H1 (cell line): ENCODE results near the gene FADS2. TPM values are rescaled to one million over a fixed set of nuclear protein-coding genes. Genes with fewer than 3 reads are reported as not detected.

Source experiments
- CTCF ChIA-PET: fragments of 300-600 bp; sonication (Branson Sonifier 250); formaldehyde crosslinking; loops from one replicate; lab custom pipeline; 2021; ENCODE audit not compliant: partially characterized antibody; lab: Charles Lee
- POLR2A ChIA-PET: fragments of 300-600 bp; sonication (Branson Sonifier 250); formaldehyde crosslinking; loops from one replicate; lab custom pipeline; 2021; ENCODE audit warnings: inconsistent platforms; ENCODE audit not compliant: partially characterized antibody; lab: Charles Lee
- DNase-seq, 2 experiments: peaks; one replicate each; pipeline versions ENCODE4 v3.0.0 to v3.0.0-alpha.2; 2010 to 2022; ENCODE audit warnings: low spot score in 2 of 2, low read depth in 1 of 2, mixed read lengths in 1 of 2
- FAIRE-seq: peaks from 2 replicates; lab custom pipeline; 2011; peaks lifted over from hg19 to GRCh38; lab: Jason Lieb, UNC
- H2AFZ ChIP-seq: 2 replicates; pipeline ENCODE4 v1.8.1; 2012; ENCODE audit warnings: low read length, inconsistent platforms
- H2AK5ac ChIP-seq: 2 replicates; pipeline ENCODE4 v1.6.1; 2013; ENCODE audit warnings: low read depth, low read length
- H2BK120ac ChIP-seq: replicated peaks from 2 replicates; pipeline ENCODE3; 2013; ENCODE audit warnings: low read depth, low read length, inconsistent platforms
- H2BK12ac ChIP-seq: 2 replicates; pipeline ENCODE4 v1.6.1; 2013; ENCODE audit warnings: low read depth, low read length
- H2BK15ac ChIP-seq: 2 replicates; pipeline ENCODE4 v1.6.1; 2013; ENCODE audit warnings: low read length
- H2BK20ac ChIP-seq: 2 replicates; pipeline ENCODE4 v1.6.1; 2013; ENCODE audit warnings: low read length
- H2BK5ac ChIP-seq: 2 replicates; pipeline ENCODE4 v1.6.1; 2013; ENCODE audit warnings: low read depth, low read length
- H3K14ac ChIP-seq: 2 replicates; pipeline ENCODE4 v1.6.1; 2013; ENCODE audit warnings: inconsistent platforms; ENCODE audit not compliant: insufficient read length
- H3K18ac ChIP-seq: 2 replicates; pipeline ENCODE4 v1.6.1; 2013; ENCODE audit warnings: low read length; ENCODE audit errors: extremely low read depth
- H3K23ac ChIP-seq: 2 replicates; pipeline ENCODE4 v1.6.1; 2013; ENCODE audit warnings: inconsistent platforms; ENCODE audit not compliant: insufficient read length
- H3K23me2 ChIP-seq: 2 replicates; pipeline ENCODE4 v1.6.1; 2013; ENCODE audit warnings: low read depth, low read length
- H3K27ac ChIP-seq: 2 replicates; pipeline ENCODE4 v1.6.1; 2011; ENCODE audit warnings: low read depth, low read length, inconsistent platforms
- H3K27me3 ChIP-seq, 4 experiments: replicated peaks in 1 of 4; 1 replicate in 1 of 4; 2 replicates in 3 of 4; pipeline versions ENCODE4 v1.6.1 to v1.8.1; 2011 to 2013; ENCODE audit warnings: low read length in 3 of 4, mild to moderate bottlenecking in 3 of 4, inconsistent platforms in 2 of 4, mixed read lengths in 2 of 4, moderate library complexity in 1 of 4; ENCODE audit not compliant: control insufficient read depth in 3 of 4, insufficient read depth in 3 of 4; ENCODE audit errors: extremely low read depth in 1 of 4
- H3K36me3 ChIP-seq, 4 experiments: 2 replicates each; pipeline versions ENCODE4 v1.6.1 to v1.8.1; 2011 to 2013; ENCODE audit warnings: mild to moderate bottlenecking in 4 of 4, low read length in 3 of 4, moderate library complexity in 2 of 4, control low read depth in 1 of 4, inconsistent platforms in 1 of 4; ENCODE audit not compliant: insufficient read depth in 4 of 4, control insufficient read depth in 2 of 4
- H3K4ac ChIP-seq: replicated peaks from 2 replicates; pipeline ENCODE3; 2013; ENCODE audit warnings: low read length, low read depth, mixed read lengths, inconsistent platforms; ENCODE audit not compliant: insufficient read length
- H3K4me1 ChIP-seq, 4 experiments: replicated peaks in 1 of 4; 1 replicate in 1 of 4; 2 replicates in 3 of 4; pipeline versions ENCODE4 v1.6.1 to v1.8.1; 2011 to 2013; ENCODE audit warnings: low read length in 3 of 4, inconsistent platforms in 2 of 4, mixed read lengths in 1 of 4; ENCODE audit not compliant: insufficient read depth in 4 of 4, control insufficient read depth in 3 of 4
- H3K4me2 ChIP-seq, 2 experiments: 2 replicates each; pipeline versions ENCODE4 v1.6.1 to v1.8.1; 2011 to 2013; ENCODE audit warnings: low read depth in 2 of 2, low read length in 2 of 2, control low read depth in 1 of 2, inconsistent platforms in 1 of 2, mild to moderate bottlenecking in 1 of 2; ENCODE audit not compliant: insufficient read depth in 1 of 2
- H3K4me3 ChIP-seq, 4 experiments: fragments of 200-600, 300-600 bp in 1 of 4; sonication (generic), shearing (Covaris generic), sonication (Bioruptor Twin) in 1 of 4; 2 replicates each; pipeline versions ENCODE4 v1.5.1 to v1.8.1; 2011 to 2016; ENCODE audit warnings: low read length in 4 of 4, low read depth in 3 of 4, control low read depth in 2 of 4, inconsistent platforms in 2 of 4, mild to moderate bottlenecking in 2 of 4, mixed read lengths in 1 of 4, moderate library complexity in 1 of 4; ENCODE audit not compliant: insufficient read depth in 2 of 4; ENCODE audit errors: extremely low read depth in 1 of 4
- H3K56ac ChIP-seq: replicated peaks from 2 replicates; pipeline ENCODE3; 2013; ENCODE audit warnings: low read depth, mild to moderate bottlenecking, mixed read lengths, low read length, inconsistent platforms; ENCODE audit not compliant: insufficient read length
- H3K79me1 ChIP-seq: 2 replicates; pipeline ENCODE4 v1.6.1; 2013; ENCODE audit warnings: low read depth, low read length, control low read depth
- H3K79me2 ChIP-seq, 2 experiments: 2 replicates each; pipeline versions ENCODE4 v1.6.1 to v1.8.1; 2012 to 2013; ENCODE audit warnings: low read length in 2 of 2, mild to moderate bottlenecking in 2 of 2, inconsistent platforms in 1 of 2; ENCODE audit not compliant: insufficient read depth in 2 of 2, control insufficient read depth in 1 of 2
- H3K9ac ChIP-seq, 4 experiments: replicated peaks in 1 of 4; 1 replicate in 1 of 4; 2 replicates in 3 of 4; pipeline versions ENCODE4 v1.6.1 to v1.8.1; 2011 to 2013; ENCODE audit warnings: low read depth in 3 of 4, low read length in 3 of 4, control low read depth in 2 of 4, mild to moderate bottlenecking in 2 of 4, moderate library complexity in 2 of 4, inconsistent platforms in 1 of 4; ENCODE audit errors: extremely low read depth in 1 of 4
- H3K9me3 ChIP-seq, 2 experiments: 2 replicates each; pipeline versions ENCODE4 v1.6.1 to v1.8.1; 2012 to 2013; ENCODE audit warnings: mild to moderate bottlenecking in 2 of 2, moderate library complexity in 2 of 2, control low read depth in 1 of 2, inconsistent platforms in 1 of 2, low read depth in 1 of 2, low read length in 1 of 2, mixed read lengths in 1 of 2; ENCODE audit not compliant: insufficient read depth in 2 of 2
- H4K20me1 ChIP-seq, 2 experiments: replicated peaks in 1 of 2; 2 replicates each; pipeline versions ENCODE3 to v1.8.1; 2011 to 2013; ENCODE audit warnings: inconsistent platforms in 2 of 2, low read length in 2 of 2, mild to moderate bottlenecking in 1 of 2; ENCODE audit not compliant: insufficient read depth in 2 of 2, control insufficient read depth in 1 of 2
- H4K5ac ChIP-seq: 2 replicates; pipeline ENCODE4 v1.6.1; 2013; ENCODE audit warnings: low read length, low read depth, mixed read lengths, inconsistent platforms; ENCODE audit not compliant: insufficient read length
- H4K8ac ChIP-seq: 2 replicates; pipeline ENCODE4 v1.8.0; 2013; ENCODE audit warnings: mild to moderate bottlenecking, moderate library complexity, low read length, inconsistent platforms; ENCODE audit not compliant: insufficient read depth; ENCODE audit errors: extremely low read depth
- H4K91ac ChIP-seq: replicated peaks from 2 replicates; pipeline ENCODE3; 2013; ENCODE audit warnings: low read length, mixed read lengths, inconsistent platforms; ENCODE audit not compliant: insufficient read length
- BCL11A ChIP-seq, 2 experiments: IDR thresholded peaks; one replicate each; pipeline ENCODE4 v1.6.1; 2011; ENCODE audit warnings: low read depth in 2 of 2, low read length in 2 of 2, mild to moderate bottlenecking in 2 of 2
- CEBPB ChIP-seq: IDR thresholded peaks from 2 replicates; pipeline ENCODE4 v1.6.1; 2012; ENCODE audit warnings: low read depth, low read length
- EGR1 ChIP-seq: IDR thresholded peaks from 2 replicates; pipeline ENCODE4 v1.6.1; 2011; ENCODE audit warnings: low read depth, low read length, borderline replicate concordance
- GABPA ChIP-seq: IDR thresholded peaks from 2 replicates; pipeline ENCODE4 v1.6.1; 2011; ENCODE audit warnings: mild to moderate bottlenecking, low read length, moderate library complexity, borderline replicate concordance; ENCODE audit not compliant: insufficient read depth
- NANOG ChIP-seq: IDR thresholded peaks from 2 replicates; pipeline ENCODE4 v1.6.1; 2011; ENCODE audit warnings: low read length, low read depth, mild to moderate bottlenecking, inconsistent platforms; ENCODE audit not compliant: insufficient read depth, poor library complexity, severe bottlenecking
- POLR2AphosphoS5 ChIP-seq: IDR thresholded peaks from 2 replicates; pipeline ENCODE4 v1.6.1; 2011; ENCODE audit warnings: low read depth, low read length
- RFX5 ChIP-seq: IDR thresholded peaks from 2 replicates; pipeline ENCODE4 v1.6.1; 2011; ENCODE audit warnings: low read depth, low read length, improper control_type of control experiment, borderline replicate concordance
- SUZ12 ChIP-seq: fragments of 200-600 bp; sonication (generic); IDR thresholded peaks from 2 replicates; pipeline ENCODE4 v1.6.1; 2012; ENCODE audit warnings: mild to moderate bottlenecking, inconsistent platforms, low read length, moderate library complexity, mixed read lengths
- WGBS, 2 experiments: shearing (Covaris generic) in 1 of 2; methylation state at CpG; one replicate each; pipeline versions ENCODE4 v1.1.6 to v1.1.7; 2013 to 2015; ENCODE audit warnings: low lambda C conversion rate in 2 of 2, mixed read lengths in 2 of 2, inconsistent platforms in 1 of 2, low coverage in 1 of 2, missing lambda C conversion rate in 1 of 2; ENCODE audit not compliant: insufficient replicate concordance in 2 of 2, insufficient coverage in 1 of 2, insufficient read length in 1 of 2; ENCODE audit errors: extremely low coverage in 1 of 2, missing lambda C conversion rate in 1 of 2; 5-methylcytosine and 5-hydroxymethylcytosine counted together
- polyA plus RNA-seq, 7 experiments: library from polyadenylated mRNA; depleted of rRNA in 3 of 7; stranded (reverse) in 5 of 7; unstranded in 2 of 7; fragments of >200 nt in 5 of 7; fragments of 200-250 nt in 2 of 7; gene quantifications; 1 replicate in 5 of 7; 2 replicates in 1 of 7; 4 replicates in 1 of 7; pipeline versions ENCODE4 v1.2.1 to v1.2.3, GENCODE V29; 2011 to 2013; ENCODE audit warnings: missing spikeins in 2 of 7, mixed read lengths in 2 of 7
- total RNA-seq: library from RNA; stranded (reverse); fragmentation: NEBNext Ultra II Directional; extraction: Animal tissue kit (Norgen Biotek cat#: 25700); gene quantifications from 2 replicates; pipeline ENCODE4 v1.2.1, GENCODE V29; 2021
- TF ChIP-seq, protein P1 (sequence below): IDR thresholded peaks from 2 replicates; pipeline ENCODE4 v1.6.1; 2012; ENCODE audit warnings: inconsistent platforms

Gene FADS2
- total and polyA plus RNA-seq, 2 of the 8 experiments (the other 6 are each of a cell fraction or from before 2014, with no cell fraction given), result 499 to 701 TPM

DNA sequence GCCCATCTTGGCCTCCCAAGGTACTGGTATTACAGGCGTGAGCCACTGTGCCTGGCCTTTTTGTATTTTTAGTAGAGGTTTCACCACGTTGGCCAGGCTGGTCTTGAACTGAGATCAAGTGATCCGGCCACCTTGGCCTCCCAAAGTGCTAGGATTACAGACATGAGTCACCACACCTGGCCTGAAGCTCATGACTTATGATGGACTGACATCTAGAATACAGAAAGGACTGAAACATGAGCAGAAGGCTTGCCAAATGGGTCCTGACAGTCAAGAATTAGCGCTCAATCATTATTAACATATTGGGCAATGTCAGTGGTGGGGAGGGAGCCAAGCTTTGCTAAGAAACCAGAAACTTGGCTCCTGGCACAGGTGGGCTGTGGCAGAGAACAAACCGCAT lies 16.3 kb upstream of the FADS2 start:
- no peak overlapping the region for H3K23ac ChIP-seq
- H3K4me2 ChIP-seq, result no peak overlapping the region
- no peak overlapping the region for H3K18ac ChIP-seq
- no peak overlapping the region for H3K9ac ChIP-seq
- no peak overlapping the region for H3K14ac ChIP-seq
- H3K9me3 ChIP-seq, result peaks cover 0 to 2% of the 10 kb centered on the region in 2 experiments; a peak in 1 of 4 replicates
- FAIRE-seq, result no peak
- H3K79me1 ChIP-seq, result peaks cover 6% of the 10 kb centered on the region
- peaks cover 0 to 6% (median 1%) of the 10 kb centered on the region in 4 experiments; a peak in 3 of 7 replicates for H3K4me1 ChIP-seq
- ChIA-PET CTCF (interaction anchor here (0.6 to 10.2 kb wide), 4 partner anchors 12 to 38 kb away, joined by 3 to 118 read pairs (median 4); partner anchors contain the start of genes FADS2 and FEN1), POLR2A (interaction anchor here (1.6 to 16.2 kb wide), 5 partner anchors 14 to 48 kb away, joined by 3 to 354 read pairs (median 3); partner anchors contain the start of genes FADS2, FEN1 and TMEM258)
- peaks cover 7% of the 10 kb centered on the region; the same call in 1 of the 2 replicates for H3K23me2 ChIP-seq
- no peak overlapping the region for H4K91ac ChIP-seq
- no peak for DNase-seq
- no peak overlapping the region for H3K4me3 ChIP-seq
- no peak overlapping the region for H2BK20ac ChIP-seq
- H3K27me3 ChIP-seq, result no peaks in the 10 kb centered on the region
- no peak overlapping the region for H2BK120ac ChIP-seq
- WGBS, 2 experiments, result 90% methylated on average over 5 of the region's 5 CpGs; no CpG with 5 or more reads in 1 of the 2 experiments
- no peak overlapping the region for H3K56ac ChIP-seq
- no peak overlapping the region for H3K4ac ChIP-seq
- no peak overlapping the region for H2AK5ac ChIP-seq
- no peak overlapping the region for H4K5ac ChIP-seq
- no peak overlapping the region for H2BK5ac ChIP-seq
- H3K36me3 ChIP-seq, result peaks cover 35 to 72% (median 58%) of the 10 kb centered on the region in 4 experiments
- H4K20me1 ChIP-seq, result peaks cover 0 to 8% of the 10 kb centered on the region in 2 experiments
- no peak overlapping the region for H2BK12ac ChIP-seq
- peaks cover 0 to 20% of the 10 kb centered on the region in 2 experiments; a peak in 1 of 4 replicates for H3K79me2 ChIP-seq
- TF ChIP-seq NANOG (no peak), RFX5 (no peak), CEBPB (no peak), GABPA (no peak), POLR2AphosphoS5 (no peak), SUZ12 (no peak), EGR1 (no peak), BCL11A (IDR thresholded peaks at IDR 0.05; ENCODE audit: low read depth in 2 of 2, low read length in 2 of 2) (no peak)
- TF ChIP-seq, protein P1, sequence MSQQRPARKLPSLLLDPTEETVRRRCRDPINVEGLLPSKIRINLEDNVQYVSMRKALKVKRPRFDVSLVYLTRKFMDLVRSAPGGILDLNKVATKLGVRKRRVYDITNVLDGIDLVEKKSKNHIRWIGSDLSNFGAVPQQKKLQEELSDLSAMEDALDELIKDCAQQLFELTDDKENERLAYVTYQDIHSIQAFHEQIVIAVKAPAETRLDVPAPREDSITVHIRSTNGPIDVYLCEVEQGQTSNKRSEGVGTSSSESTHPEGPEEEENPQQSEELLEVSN, result no peak
- H3K27ac ChIP-seq, result no peak overlapping the region
- no peak overlapping the region for H2AFZ ChIP-seq
- no peak overlapping the region for H4K8ac ChIP-seq
- no peak overlapping the region for H2BK15ac ChIP-seq
